D721Med (cell line): ENCODE measurements around the gene FGF21.
"Not testable (repeated sequence)": the region's sequence is repeated elsewhere in the genome, so short reads cannot be mapped to it uniquely, and the experiment has no call there.

ENCODE experiments used
- DNase-seq: peaks from one replicate; pipeline ENCODE4 v3.0.0; 2011; ENCODE audit warnings: low spot score; ENCODE audit not compliant: insufficient read length
- FAIRE-seq: peaks from 2 replicates; lab custom pipeline; 2011; peaks lifted over from hg19 to GRCh38; lab: Jason Lieb, UNC
- TF ChIP-seq, protein P1 (sequence below): IDR thresholded peaks from 2 replicates; pipeline ENCODE4 v1.5.1; 2012; ENCODE audit warnings: mild to moderate bottlenecking, control low read depth; ENCODE audit not compliant: insufficient read depth; ENCODE audit errors: missing control alignments

Gene FGF21

GRCh38 chr19:48715681-48716171 is 39.6 kb upstream of the FGF21 start:
- TF ChIP-seq, protein P1, sequence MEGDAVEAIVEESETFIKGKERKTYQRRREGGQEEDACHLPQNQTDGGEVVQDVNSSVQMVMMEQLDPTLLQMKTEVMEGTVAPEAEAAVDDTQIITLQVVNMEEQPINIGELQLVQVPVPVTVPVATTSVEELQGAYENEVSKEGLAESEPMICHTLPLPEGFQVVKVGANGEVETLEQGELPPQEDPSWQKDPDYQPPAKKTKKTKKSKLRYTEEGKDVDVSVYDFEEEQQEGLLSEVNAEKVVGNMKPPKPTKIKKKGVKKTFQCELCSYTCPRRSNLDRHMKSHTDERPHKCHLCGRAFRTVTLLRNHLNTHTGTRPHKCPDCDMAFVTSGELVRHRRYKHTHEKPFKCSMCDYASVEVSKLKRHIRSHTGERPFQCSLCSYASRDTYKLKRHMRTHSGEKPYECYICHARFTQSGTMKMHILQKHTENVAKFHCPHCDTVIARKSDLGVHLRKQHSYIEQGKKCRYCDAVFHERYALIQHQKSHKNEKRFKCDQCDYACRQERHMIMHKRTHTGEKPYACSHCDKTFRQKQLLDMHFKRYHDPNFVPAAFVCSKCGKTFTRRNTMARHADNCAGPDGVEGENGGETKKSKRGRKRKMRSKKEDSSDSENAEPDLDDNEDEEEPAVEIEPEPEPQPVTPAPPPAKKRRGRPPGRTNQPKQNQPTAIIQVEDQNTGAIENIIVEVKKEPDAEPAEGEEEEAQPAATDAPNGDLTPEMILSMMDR = no peak
- FAIRE-seq (no peak), DNase-seq (no peak)

GRCh38 chr19:48716562-48717291 is 38.6 kb upstream of the FGF21 start:
- FAIRE-seq (no peak), DNase-seq (no peak)
- TF ChIP-seq, protein P1 = no peak

- not testable (repeated sequence) for FAIRE-seq
Observed at GRCh38 chr19:48718106-48718505, 37.2 kb upstream of the FGF21 start.

GRCh38 chr19:48718711-48719231 is 36.6 kb upstream of the FGF21 start:
- no peak for DNase-seq
- TF ChIP-seq, protein P1 = no peak
- no peak for FAIRE-seq

More at GRCh38 chr19:48718106-48718505, 37.2 kb upstream of the FGF21 start:
- DNase-seq = not testable (repeated sequence)

GRCh38 chr19:48719263-48720171 is 35.8 kb upstream of the FGF21 start, which contains the start of gene MAMSTR:
Gene MAMSTR (minus strand): TSS chr19:48719725. CDS start chr19:48719031, 694 bp downstream.
- DNase-seq = no peak
- FAIRE-seq = no peak
- TF ChIP-seq, protein P1 = no peak

DNA sequence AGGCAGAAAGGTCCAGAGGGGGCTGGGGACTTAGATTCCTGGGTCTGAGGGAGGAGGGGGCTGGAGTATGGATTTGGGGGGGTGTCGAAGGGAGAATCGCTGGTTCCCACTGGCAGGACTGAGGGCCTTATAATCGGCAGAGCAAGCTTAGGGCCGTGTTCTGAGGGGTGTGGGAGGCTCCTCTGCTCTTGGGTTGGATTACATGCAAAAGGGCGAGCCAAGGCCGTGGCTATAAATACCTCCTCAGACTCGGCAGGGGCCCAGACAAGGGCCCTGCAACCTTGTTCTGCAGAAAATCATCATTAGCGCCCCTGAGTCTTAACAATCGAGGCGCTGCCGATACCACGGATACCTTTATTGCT is 35.1 kb upstream of the FGF21 start:
- TF ChIP-seq, protein P1 = no peak
- no peak for DNase-seq
- no peak for FAIRE-seq

- DNase-seq (peak; percentile 98), FAIRE-seq (peak; percentile 32)
- TF ChIP-seq, protein P1 = no peak
Observed at GRCh38 chr19:48720613-48721296, 34.6 kb upstream of the FGF21 start.
